B cell (primary cell): ENCODE measurements around the gene RNPEP. TPM values are rescaled to one million over a fixed set of nuclear protein-coding genes. Genes with fewer than 3 reads are reported as not detected.

Source experiments
- ATAC-seq: fragments of 200-7000 bp; cut with Tn5 transposase; one replicate; pipeline ENCODE4 v1.10.0; 2021; ENCODE audit warnings: low read depth, mild to moderate bottlenecking, moderate number of reproducible peaks, moderate library complexity
- CTCF ChIA-PET: fragments of 350-600 bp; sonication (Branson Sonifier 250); formaldehyde crosslinking; loops from one replicate; lab custom pipeline; 2021; ENCODE audit warnings: antibody characterized with exemption, inconsistent platforms; lab: Charles Lee
- POLR2A ChIA-PET: fragments of 350-600 bp; sonication (Branson Sonifier 250); formaldehyde crosslinking; loops from one replicate; lab custom pipeline; 2021; ENCODE audit warnings: antibody characterized with exemption; lab: Charles Lee
- DNase-seq: peaks from one replicate; pipeline ENCODE4 v3.0.0; 2013
- H2AFZ ChIP-seq: 2 replicates; pipeline ENCODE4 v1.6.1; 2012; ENCODE audit warnings: mild to moderate bottlenecking, low read depth, low read length; ENCODE audit not compliant: insufficient read depth, poor library complexity, severe bottlenecking
- H3K27ac ChIP-seq, 2 donors: 1 replicate in 1 of 2; 2 replicates in 1 of 2; pipeline ENCODE4 v1.5.1; 2012 to 2013; ENCODE audit warnings: low read length in 2 of 2, mild to moderate bottlenecking in 2 of 2, moderate library complexity in 1 of 2
- H3K27me3 ChIP-seq, 4 experiments: fragments of 200-600 bp in 1 of 4; sonication (generic) in 1 of 4; replicated peaks in 1 of 4; 1 replicate in 2 of 4; 2 replicates in 2 of 4; pipeline versions ENCODE4 v1.6.1 to v1.7.0; 2013 to 2016; ENCODE audit warnings: low read length in 3 of 4, mild to moderate bottlenecking in 2 of 4, mixed read lengths in 1 of 4, moderate library complexity in 1 of 4; ENCODE audit not compliant: insufficient read depth in 4 of 4, control insufficient read depth in 3 of 4; ENCODE audit errors: control extremely low read depth in 1 of 4
- H3K36me3 ChIP-seq, 2 experiments: replicated peaks in 1 of 2; 1 replicate in 1 of 2; 2 replicates in 1 of 2; pipeline versions ENCODE4 v1.6.1 to v1.7.1; 2013; ENCODE audit warnings: low read length in 1 of 2; ENCODE audit not compliant: insufficient read depth in 2 of 2, control insufficient read depth in 1 of 2; ENCODE audit errors: control extremely low read depth in 1 of 2, extremely low read depth in 1 of 2
- H3K4me1 ChIP-seq, 2 donors: fragments of 200-600 bp in 1 of 2; sonication (generic) in 1 of 2; 1 replicate in 1 of 2; 2 replicates in 1 of 2; pipeline versions ENCODE4 v1.5.1 to v1.6.1; 2013 to 2017; ENCODE audit warnings: low read length in 2 of 2; ENCODE audit not compliant: control insufficient read depth in 2 of 2, insufficient read depth in 2 of 2
- H3K4me2 ChIP-seq: replicated peaks from 2 replicates; pipeline ENCODE3; 2012; ENCODE audit warnings: mild to moderate bottlenecking, low read depth, low read length; ENCODE audit not compliant: poor library complexity, severe bottlenecking
- H3K4me3 ChIP-seq, 5 experiments: fragments of 200-600 bp in 1 of 5; sonication (generic) in 1 of 5; 1 replicate in 3 of 5; 2 replicates in 2 of 5; pipeline versions ENCODE4 v1.5.1 to v1.7.0; 2011 to 2016; ENCODE audit warnings: low read length in 4 of 5, mild to moderate bottlenecking in 4 of 5, low read depth in 2 of 5, control low read depth in 1 of 5, moderate library complexity in 1 of 5; ENCODE audit not compliant: insufficient read depth in 1 of 5; ENCODE audit errors: control extremely low read depth in 1 of 5, extremely low read depth in 1 of 5
- H3K79me2 ChIP-seq: fragments of 200-600 bp; sonication (generic); one replicate; pipeline ENCODE4 v1.6.0; 2016; ENCODE audit warnings: low read length; ENCODE audit not compliant: control insufficient read depth, insufficient read depth
- H3K9ac ChIP-seq: fragments of 200-600 bp; sonication (generic); 2 replicates; pipeline ENCODE4 v1.6.1; 2017; ENCODE audit warnings: mild to moderate bottlenecking, low read length, moderate library complexity
- H3K9me3 ChIP-seq, 3 donors: one replicate each; pipeline versions ENCODE4 v1.6.1 to v1.7.1; 2013; ENCODE audit warnings: low read length in 2 of 3; ENCODE audit not compliant: control insufficient read depth in 2 of 3, insufficient read depth in 1 of 3; ENCODE audit errors: control extremely low read depth in 1 of 3
- H4K20me1 ChIP-seq: 2 replicates; pipeline ENCODE4 v1.6.0; 2012; ENCODE audit warnings: mild to moderate bottlenecking, low read length; ENCODE audit not compliant: insufficient read depth, control insufficient read depth, poor library complexity, severe bottlenecking
- H3K27ac Mint-ChIP-seq: one replicate; pipeline ENCODE4 v1.8.0; 2021; ENCODE audit warnings: mixed read lengths
- H3K27me3 Mint-ChIP-seq: one replicate; pipeline ENCODE4 v1.8.0; 2021; ENCODE audit warnings: mixed read lengths
- H3K4me1 Mint-ChIP-seq: one replicate; pipeline ENCODE4 v1.8.0; 2021; ENCODE audit warnings: mixed read lengths
- H3K4me3 Mint-ChIP-seq: one replicate; pipeline ENCODE4 v1.8.0; 2021; ENCODE audit warnings: mixed read lengths
- H3K9me3 Mint-ChIP-seq: one replicate; pipeline ENCODE4 v1.8.0; 2022; ENCODE audit warnings: mixed read lengths; ENCODE audit not compliant: insufficient read depth
- EZH2 ChIP-seq: IDR thresholded peaks from 2 replicates; pipeline ENCODE4 v1.6.1; 2012; ENCODE audit warnings: borderline replicate concordance, low read depth, mild to moderate bottlenecking, moderate library complexity, low read length; ENCODE audit not compliant: insufficient read depth, poor library complexity, severe bottlenecking
- WGBS: methylation state at CpG from one replicate; pipeline ENCODE4 v1.1.5; 2013; ENCODE audit warnings: missing lambda C conversion rate; ENCODE audit not compliant: insufficient coverage; 5-methylcytosine and 5-hydroxymethylcytosine counted together
- intact Hi-C: fragments of 100-400 bp; cut with micrococcal nuclease; formaldehyde crosslinking; loops from one replicate; pipeline ENCODE4 v1.10.0; 2022
- polyA plus RNA-seq: library from polyadenylated mRNA; depleted of rRNA; stranded (reverse); fragments of >200 nt; gene quantifications from 2 replicates; pipeline ENCODE4 v1.2.3, GENCODE V29; 2012
- total RNA-seq, 2 donors: library from RNA; stranded (reverse); fragments of 120-200 nt in 1 of 2; gene quantifications; 1 replicate in 1 of 2; 2 replicates in 1 of 2; pipeline versions ENCODE4 v1.2.3 to v1.2.4, GENCODE V29; 2013 to 2022
- TF ChIP-seq, protein P1 (sequence below): fragments of 200-600 bp; IDR thresholded peaks from one replicate; pipeline ENCODE4 v1.8.0; 2022; ENCODE audit warnings: antibody characterized with exemption, mild to moderate bottlenecking

RNPEP gene
- total and polyA plus RNA-seq, 2 donors (not counting 1 experiment from before 2014, with no cell fraction given) = 28.9 to 42.9 TPM

GRCh38 chr1:201982082-201982622, 296 bp upstream of the RNPEP start:
- no peak for ATAC-seq
- H3K79me2 ChIP-seq = peaks cover 11% of the 10 kb centered on the region
- ChIA-PET POLR2A (interaction anchor here (0.5 kb wide), 1 partner anchor 22 kb away, joined by 3 read pairs; no protein-coding TSS in a partner anchor), CTCF (interaction anchor here (1.0 to 4.1 kb wide), 4 partner anchors 8 to 501 kb away, joined by 3 to 17 read pairs (median 3); no protein-coding TSS in a partner anchor)
- peak overlapping the region; percentile 51 to 94 (median 67) for H3K4me3 ChIP-seq
- H3K4me1 ChIP-seq = peaks cover 11 to 13% of the 10 kb centered on the region in 2 donors
- H3K27me3 ChIP-seq = no peaks in the 10 kb centered on the region
- H3K27me3 Mint-ChIP-seq = no peaks in the 10 kb centered on the region
- peak overlapping the region; percentile 93 for H2AFZ ChIP-seq
- H4K20me1 ChIP-seq = peaks cover 4% of the 10 kb centered on the region
- 8% methylated on average over 23 of the region's 31 CpGs for WGBS
- intact Hi-C loops = loop anchor here (1.0 to 10.0 kb wide), 5 partner anchors 153 to 960 kb away; partner anchors contain the start of genes IPO9, KIF21B, PPP1R12B and PTPN7
- H3K27ac ChIP-seq = no peak overlapping the region
- H3K9me3 Mint-ChIP-seq = no peaks in the 10 kb centered on the region
- peak overlapping the region; percentile 87 for H3K9ac ChIP-seq
- H3K27ac Mint-ChIP-seq = peak overlapping the region; percentile 89
- H3K4me1 Mint-ChIP-seq = peaks cover 27% of the 10 kb centered on the region
- H3K4me3 Mint-ChIP-seq = peak overlapping the region; percentile 97
- TF ChIP-seq, protein P1, sequence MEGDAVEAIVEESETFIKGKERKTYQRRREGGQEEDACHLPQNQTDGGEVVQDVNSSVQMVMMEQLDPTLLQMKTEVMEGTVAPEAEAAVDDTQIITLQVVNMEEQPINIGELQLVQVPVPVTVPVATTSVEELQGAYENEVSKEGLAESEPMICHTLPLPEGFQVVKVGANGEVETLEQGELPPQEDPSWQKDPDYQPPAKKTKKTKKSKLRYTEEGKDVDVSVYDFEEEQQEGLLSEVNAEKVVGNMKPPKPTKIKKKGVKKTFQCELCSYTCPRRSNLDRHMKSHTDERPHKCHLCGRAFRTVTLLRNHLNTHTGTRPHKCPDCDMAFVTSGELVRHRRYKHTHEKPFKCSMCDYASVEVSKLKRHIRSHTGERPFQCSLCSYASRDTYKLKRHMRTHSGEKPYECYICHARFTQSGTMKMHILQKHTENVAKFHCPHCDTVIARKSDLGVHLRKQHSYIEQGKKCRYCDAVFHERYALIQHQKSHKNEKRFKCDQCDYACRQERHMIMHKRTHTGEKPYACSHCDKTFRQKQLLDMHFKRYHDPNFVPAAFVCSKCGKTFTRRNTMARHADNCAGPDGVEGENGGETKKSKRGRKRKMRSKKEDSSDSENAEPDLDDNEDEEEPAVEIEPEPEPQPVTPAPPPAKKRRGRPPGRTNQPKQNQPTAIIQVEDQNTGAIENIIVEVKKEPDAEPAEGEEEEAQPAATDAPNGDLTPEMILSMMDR = no peak
- TF ChIP-seq EZH2 = no peak
- H3K9me3 ChIP-seq = no peaks in the 10 kb centered on the region
- peak overlapping the region; percentile 95 for H3K4me2 ChIP-seq
- no peaks in the 10 kb centered on the region for H3K36me3 ChIP-seq
- no peak for DNase-seq

DNA sequence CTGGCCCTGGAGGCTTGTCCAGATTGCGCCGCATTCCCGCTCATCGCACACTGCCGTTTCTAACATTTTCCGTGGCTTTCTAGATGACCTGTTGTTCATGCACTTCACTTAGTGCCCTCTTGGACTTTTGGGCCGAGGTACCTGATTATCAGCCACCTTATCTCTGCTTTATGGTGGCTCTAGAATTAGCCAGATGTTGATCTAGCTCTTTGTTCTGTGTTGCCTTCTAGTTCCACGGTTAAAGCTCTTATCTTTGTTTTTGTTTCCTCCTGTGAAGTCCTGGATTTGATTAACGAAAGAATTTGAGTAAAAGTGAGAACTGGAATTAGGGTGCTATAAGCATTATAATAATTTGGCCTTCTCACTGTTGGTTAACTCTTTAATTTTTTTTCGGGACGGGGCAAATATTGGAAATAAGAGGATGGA, 945 bp downstream of the RNPEP start:
- WGBS = 24% methylated on average over 9 of the region's 11 CpGs
- TF ChIP-seq, protein P1 = no peak
- no peak for TF ChIP-seq EZH2
- H3K27me3 Mint-ChIP-seq = no peaks in the 10 kb centered on the region
- peaks cover 0 to under 1% of the 10 kb centered on the region in 2 experiments for H3K36me3 ChIP-seq
- ChIA-PET CTCF (interaction anchor here (0.8 to 4.1 kb wide), 4 partner anchors 11 to 502 kb away, joined by 3 to 17 read pairs (median 4); no protein-coding TSS in a partner anchor), POLR2A (interaction anchor here (0.5 kb wide), 1 partner anchor 34 kb away, joined by 3 read pairs; no protein-coding TSS in a partner anchor)
- peaks cover 27% of the 10 kb centered on the region for H3K4me1 Mint-ChIP-seq
- ATAC-seq = no peak
- H3K4me2 ChIP-seq = peak overlapping the region; percentile 95
- intact Hi-C loops = loop anchor here (1.0 to 10.0 kb wide), 5 partner anchors 28 to 961 kb away; partner anchors contain the start of genes KIF21B, PPP1R12B, PTPN7 and RABIF
- H3K9ac ChIP-seq = peak overlapping the region; percentile 87
- peak overlapping the region; percentile 92 for H3K27ac Mint-ChIP-seq
- H3K9me3 ChIP-seq = no peaks in the 10 kb centered on the region
- peak overlapping the region; percentile 94 for H3K4me3 Mint-ChIP-seq
- peak overlapping the region; percentile 93 for H2AFZ ChIP-seq
- H3K27me3 ChIP-seq = no peaks in the 10 kb centered on the region
- no peak for DNase-seq
- H3K4me3 ChIP-seq = peak overlapping the region; percentile 53 to 94 (median 67)
- peaks cover 4% of the 10 kb centered on the region for H4K20me1 ChIP-seq
- peak overlapping the region in 1 of 2 donors; percentile 54 for H3K27ac ChIP-seq
- peaks cover 11 to 13% of the 10 kb centered on the region in 2 donors for H3K4me1 ChIP-seq
- no peaks in the 10 kb centered on the region for H3K9me3 Mint-ChIP-seq
- peaks cover 11% of the 10 kb centered on the region for H3K79me2 ChIP-seq
